Muscle layer of duodenum (tissue), 2 donors: ENCODE measurements around the gene ITGA6.

Experiments used
- H3K27ac ChIP-seq: one replicate; pipeline ENCODE4 v1.7.0; 2013; ENCODE audit warnings: mild to moderate bottlenecking, low read length
- H3K27me3 ChIP-seq: one replicate; pipeline ENCODE4 v1.7.0; 2013; ENCODE audit warnings: low read depth, mild to moderate bottlenecking, control low read depth, low read length
- H3K36me3 ChIP-seq, 2 donors: one replicate each; pipeline ENCODE4 v1.7.0; 2013; ENCODE audit warnings: low read length in 2 of 2, control low read depth in 1 of 2, mild to moderate bottlenecking in 1 of 2; ENCODE audit not compliant: insufficient read depth in 2 of 2, control insufficient read depth in 1 of 2
- H3K4me1 ChIP-seq, 2 donors: one replicate each; pipeline ENCODE4 v1.7.0; 2013; ENCODE audit warnings: low read length in 2 of 2, mild to moderate bottlenecking in 2 of 2, control low read depth in 1 of 2, moderate library complexity in 1 of 2; ENCODE audit not compliant: insufficient read depth in 2 of 2, control insufficient read depth in 1 of 2
- H3K4me3 ChIP-seq, 2 donors: one replicate each; pipeline ENCODE4 v1.7.0; 2013; ENCODE audit warnings: low read length in 2 of 2, low read depth in 1 of 2, mild to moderate bottlenecking in 1 of 2
- H3K9me3 ChIP-seq, 2 donors: one replicate each; pipeline ENCODE4 v1.7.0; 2013; ENCODE audit warnings: low read length in 2 of 2, control low read depth in 1 of 2, mild to moderate bottlenecking in 1 of 2; ENCODE audit not compliant: control insufficient read depth in 1 of 2
- donor health status: healthy.

The ITGA6 gene

DNA sequence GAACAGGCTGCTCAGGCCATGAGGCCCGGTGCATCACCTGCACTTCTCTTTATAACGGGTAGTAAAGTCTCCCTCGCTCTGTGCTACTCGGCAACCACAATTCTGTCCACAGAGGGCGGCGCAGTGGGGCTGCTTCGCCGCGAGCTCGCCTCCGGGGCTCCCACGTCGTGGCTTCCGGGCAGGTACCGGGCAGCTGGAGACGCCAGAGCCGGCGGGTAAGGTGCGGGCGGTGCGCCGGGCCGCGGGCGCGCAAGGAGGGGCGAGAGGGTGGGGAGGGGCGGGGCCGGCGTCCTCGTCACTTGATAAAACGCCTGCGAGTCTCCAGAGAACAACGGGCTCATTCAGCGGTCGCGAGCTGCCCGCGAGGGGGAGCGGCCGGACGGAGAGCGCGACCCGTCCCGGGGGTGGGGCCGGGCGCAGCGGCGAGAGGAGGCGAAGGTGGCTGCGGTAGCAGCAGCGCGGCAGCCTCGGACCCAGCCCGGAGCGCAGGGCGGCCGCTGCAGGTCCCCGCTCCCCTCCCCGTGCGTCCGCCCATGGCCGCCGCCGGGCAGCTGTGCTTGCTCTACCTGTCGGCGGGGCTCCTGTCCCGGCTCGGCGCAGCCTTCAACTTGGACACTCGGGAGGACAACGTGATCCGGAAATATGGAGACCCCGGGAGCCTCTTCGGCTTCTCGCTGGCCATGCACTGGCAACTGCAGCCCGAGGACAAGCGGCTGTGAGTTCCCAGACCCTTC, at the start of gene ITGA6:
Gene ITGA6, plus strand, starts transcription at position 331 of the 734 bp plus-strand sequence.
- peaks cover 6% of the 10 kb centered on the region for H3K27me3 ChIP-seq
- no peaks in the 10 kb centered on the region for H3K9me3 ChIP-seq
- H3K4me1 ChIP-seq, result peaks cover 0 to 16% of the 10 kb centered on the region in 2 donors
- H3K36me3 ChIP-seq, result no peaks in the 10 kb centered on the region
- peak within 1 kb of the TSS; percentile 77 to 92 for H3K4me3 ChIP-seq
- H3K27ac ChIP-seq, result peak within 1 kb of the TSS; percentile 86

DNA sequence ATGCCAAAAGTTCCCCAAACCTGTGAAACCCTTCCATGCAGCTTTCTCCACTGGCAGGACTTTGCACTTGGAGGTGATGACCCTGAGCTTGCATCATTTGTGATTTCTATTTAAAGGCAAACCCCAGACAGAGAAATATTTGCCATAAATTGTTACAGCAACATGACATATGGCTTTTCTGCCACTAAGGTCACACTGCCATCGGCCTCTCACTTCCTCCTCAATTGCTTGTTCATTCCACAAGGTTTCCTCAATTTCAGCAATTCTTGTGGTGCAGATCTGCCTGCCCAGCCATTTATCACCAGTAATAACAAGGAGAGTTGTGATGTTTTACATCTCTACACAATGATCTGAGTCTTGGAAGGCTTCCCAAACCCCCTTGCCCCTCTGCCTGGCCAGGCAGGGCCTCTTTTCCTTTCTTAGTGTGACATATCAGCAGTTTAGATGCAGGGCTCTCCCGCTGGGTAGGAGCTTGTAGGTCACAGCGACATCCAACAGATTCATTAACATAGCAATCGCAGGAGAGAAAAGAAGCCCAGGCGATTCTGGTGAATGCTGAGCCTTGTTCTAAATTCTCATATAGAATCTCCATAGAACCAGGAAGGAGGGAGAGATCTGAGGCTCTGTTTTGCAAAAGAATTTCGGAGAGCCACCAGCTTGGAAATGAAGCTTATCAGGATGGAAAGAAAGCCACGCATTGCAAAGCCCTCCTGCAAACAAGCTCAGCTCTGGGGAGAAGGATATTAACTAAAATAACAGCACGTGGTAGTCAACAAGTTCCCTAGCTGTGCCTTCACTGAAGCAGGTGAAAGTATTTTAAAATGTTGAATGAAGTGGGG, 46.7 kb upstream of the ITGA6 start:
- no peak overlapping the region for H3K27ac ChIP-seq
- no peaks in the 10 kb centered on the region for H3K27me3 ChIP-seq
- H3K9me3 ChIP-seq, result peaks cover 0 to 2% of the 10 kb centered on the region in 2 donors
- H3K36me3 ChIP-seq, result no peaks in the 10 kb centered on the region
- no peaks in the 10 kb centered on the region for H3K4me1 ChIP-seq
- H3K4me3 ChIP-seq, result no peak overlapping the region

GRCh38 chr2:172381275-172382027, 45.9 kb upstream of the ITGA6 start:
- Histone ChIP-seq H3K27ac (no peak overlapping the region), H3K4me1 (no peaks in the 10 kb centered on the region), H3K4me3 (no peak overlapping the region), H3K36me3 (no peaks in the 10 kb centered on the region), H3K27me3 (no peaks in the 10 kb centered on the region), H3K9me3 (peaks cover 0 to 2% of the 10 kb centered on the region in 2 donors)

DNA sequence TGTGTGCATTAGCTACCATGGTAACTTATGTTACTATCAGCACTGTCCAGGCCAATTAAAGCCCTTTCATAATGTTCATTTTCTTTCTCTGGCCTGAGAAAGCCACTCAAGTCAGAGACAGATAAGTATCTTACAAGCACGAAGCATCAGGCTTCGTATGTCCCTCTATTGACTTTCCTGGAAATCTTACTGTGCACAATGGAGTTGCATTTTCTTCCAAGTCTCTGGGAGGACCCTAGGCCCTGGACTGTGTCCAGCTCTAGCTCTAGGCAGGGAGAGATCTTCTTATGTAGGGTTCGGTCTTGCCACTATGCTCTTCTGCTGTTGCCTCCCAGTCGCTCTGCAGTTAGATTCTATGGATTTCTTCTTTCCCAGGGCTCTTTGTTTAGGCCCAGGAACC, 40.0 kb upstream of the ITGA6 start:
- H3K4me3 ChIP-seq, result no peak overlapping the region
- no peak overlapping the region for H3K27ac ChIP-seq
- H3K36me3 ChIP-seq, result no peaks in the 10 kb centered on the region
- H3K4me1 ChIP-seq, result no peaks in the 10 kb centered on the region
- H3K9me3 ChIP-seq, result no peaks in the 10 kb centered on the region
- no peaks in the 10 kb centered on the region for H3K27me3 ChIP-seq

- H3K27me3 ChIP-seq, result no peaks in the 10 kb centered on the region
- H3K27ac ChIP-seq, result no peak overlapping the region
- no peaks in the 10 kb centered on the region for H3K36me3 ChIP-seq
- peaks cover 0 to 7% of the 10 kb centered on the region in 2 donors for H3K4me1 ChIP-seq
- H3K9me3 ChIP-seq, result no peaks in the 10 kb centered on the region
- H3K4me3 ChIP-seq, result no peak overlapping the region
Measured at GRCh38 chr2:172389685-172390339, 37.6 kb upstream of the ITGA6 start.

- no peak overlapping the region for H3K4me3 ChIP-seq
- H3K27me3 ChIP-seq, result no peaks in the 10 kb centered on the region
- no peaks in the 10 kb centered on the region for H3K9me3 ChIP-seq
- H3K4me1 ChIP-seq, result peaks cover 0 to 7% of the 10 kb centered on the region in 2 donors
- H3K27ac ChIP-seq, result no peak overlapping the region
- H3K36me3 ChIP-seq, result no peaks in the 10 kb centered on the region
Measured at GRCh38 chr2:172394002-172394401, 33.4 kb upstream of the ITGA6 start.

DNA sequence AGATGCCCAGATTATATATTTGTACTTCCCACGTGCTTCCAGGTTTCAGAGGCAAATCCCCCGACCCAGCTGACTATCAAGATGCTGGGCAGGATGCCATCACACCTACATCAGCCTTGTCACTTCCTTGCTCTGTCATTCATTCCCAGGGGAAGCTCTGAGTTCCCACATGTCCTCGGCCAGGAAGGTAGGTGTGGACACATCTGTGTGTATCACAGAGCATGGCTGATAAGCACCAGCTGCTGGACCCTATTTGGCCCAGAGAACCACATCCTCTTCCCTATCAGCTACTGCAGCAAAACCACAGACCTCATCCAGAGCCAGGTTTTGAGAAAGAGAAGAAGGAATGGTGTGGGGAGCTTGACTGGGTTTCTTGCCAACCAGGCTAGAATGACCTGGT, 31.9 kb upstream of the ITGA6 start:
- Histone ChIP-seq H3K9me3 (no peaks in the 10 kb centered on the region), H3K4me3 (no peak overlapping the region), H3K27me3 (no peaks in the 10 kb centered on the region), H3K4me1 (peaks cover 0 to 7% of the 10 kb centered on the region in 2 donors), H3K27ac (no peak overlapping the region), H3K36me3 (no peaks in the 10 kb centered on the region)

- Histone ChIP-seq H3K4me1 (peaks cover 0 to 7% of the 10 kb centered on the region in 2 donors), H3K36me3 (no peaks in the 10 kb centered on the region), H3K4me3 (no peak overlapping the region), H3K9me3 (no peaks in the 10 kb centered on the region), H3K27me3 (no peaks in the 10 kb centered on the region), H3K27ac (no peak overlapping the region)
Measured at GRCh38 chr2:172397148-172397834, 30.1 kb upstream of the ITGA6 start.

- Histone ChIP-seq H3K4me3 (no peak overlapping the region), H3K36me3 (no peaks in the 10 kb centered on the region), H3K4me1 (peaks cover 0 to 7% of the 10 kb centered on the region in 2 donors), H3K27me3 (no peaks in the 10 kb centered on the region), H3K9me3 (no peaks in the 10 kb centered on the region), H3K27ac (no peak overlapping the region)
Measured at GRCh38 chr2:172398440-172398839, 28.9 kb upstream of the ITGA6 start.

DNA sequence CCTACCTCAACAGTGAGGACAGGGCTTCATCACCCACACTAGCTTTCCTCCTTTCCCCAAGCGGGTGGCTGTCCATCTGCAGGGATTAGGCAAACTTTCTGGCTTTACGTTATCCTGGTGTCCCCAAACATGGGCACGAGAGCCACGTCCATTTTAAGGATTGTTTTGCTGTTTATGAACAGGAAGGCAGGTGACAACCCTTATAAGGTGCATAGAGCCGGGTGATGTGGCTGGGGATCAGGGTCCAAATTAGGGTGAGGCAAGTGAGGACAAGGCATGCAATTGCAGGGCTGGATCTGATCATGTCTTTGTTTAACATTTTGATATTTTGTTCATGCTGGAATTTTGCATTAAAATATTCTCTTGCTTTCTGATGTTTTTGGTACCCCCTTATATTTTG, 27.6 kb upstream of the ITGA6 start:
- Histone ChIP-seq H3K27me3 (no peaks in the 10 kb centered on the region), H3K36me3 (no peaks in the 10 kb centered on the region), H3K27ac (no peak overlapping the region), H3K4me3 (no peak overlapping the region), H3K4me1 (no peaks in the 10 kb centered on the region), H3K9me3 (no peaks in the 10 kb centered on the region)
